Measurements from ENCODE around the gene GPR132. TPM values are rescaled to one million over a fixed set of nuclear protein-coding genes. Genes with fewer than 3 reads are reported as not detected.
"Not testable (repeated sequence)": the region's sequence is repeated elsewhere in the genome, so short reads cannot be mapped to it uniquely, and the experiment has no call there.

Gene GPR132
- total RNA-seq, 4 donors from 2014 or later = 0.20 to 11.6 (median 2.1) TPM

- Histone ChIP-seq H3K9me3 (no peaks in the 10 kb centered on the region), H3K36me3 (no peaks in the 10 kb centered on the region), H3K4me3 (no peak overlapping the region), H3K4me1 (peaks cover 0 to 4% (median 1%) of the 10 kb centered on the region in 4 donors), H3K27me3 (peaks cover 10% of the 10 kb centered on the region), H3K27ac (no peak overlapping the region)
- no peak for DNase-seq
- TF ChIP-seq POLR2A (IDR thresholded peaks at IDR 0.05) = no peak
- TF ChIP-seq EP300 (IDR thresholded peaks at IDR 0.05; ENCODE audit: low read depth) = no peak
- TF ChIP-seq POLR2AphosphoS5 (IDR thresholded peaks at IDR 0.05) = no peak
- no peak for TF ChIP-seq CTCF (IDR thresholded peaks at IDR 0.05)
- intact Hi-C loops (cut with DNase I; ENCODE audit: low total_unique reads) (no loop called here), in situ Hi-C loops (cut with MboI; ENCODE audit: low pct_ligation_motif_present in 1 of 4, low pct_unique_long_range_greater_than_20kb in 1 of 4, low sequenced_read_pairs in 3 of 4) (loop anchor here in 2 of 4 donors (5.0 to 10.0 kb wide), 2 partner anchors 68 to 71 kb away; partner anchors contain the start of gene AHNAK2 (in 1 of the 2))
- 87% methylated on average over 17 of the region's 17 CpGs; no CpG with 5 or more reads in 1 of the 2 donors for WGBS, 2 donors (ENCODE audit: low coverage in 1 of 2)
Measured at GRCh38 chr14:105042813-105043212, 22.4 kb downstream of the GPR132 start.

GRCh38 chr14:105041841-105042765, 23.1 kb downstream of the GPR132 start:
- Histone ChIP-seq H3K36me3 (no peaks in the 10 kb centered on the region), H3K27me3 (peaks cover 10% of the 10 kb centered on the region), H3K4me1 (peaks cover 0 to 4% (median 1%) of the 10 kb centered on the region in 4 donors), H3K4me3 (no peak overlapping the region), H3K27ac (no peak overlapping the region), H3K9me3 (no peaks in the 10 kb centered on the region)
- intact Hi-C loops (cut with DNase I; ENCODE audit: low total_unique reads) (no loop called here), in situ Hi-C loops (cut with MboI; ENCODE audit: low pct_ligation_motif_present in 1 of 4, low pct_unique_long_range_greater_than_20kb in 1 of 4, low sequenced_read_pairs in 3 of 4) (loop anchor here in 2 of 4 donors (5.0 to 10.0 kb wide), 2 partner anchors 67 to 70 kb away; partner anchors contain the start of gene AHNAK2 (in 1 of the 2))
- DNase-seq = no peak
- no peak for TF ChIP-seq EP300 (IDR thresholded peaks at IDR 0.05; ENCODE audit: low read depth)
- WGBS, 2 donors (ENCODE audit: low coverage in 1 of 2) = 81% methylated on average over 26 of the region's 28 CpGs; no CpG with 5 or more reads in 1 of the 2 donors

- TF ChIP-seq CTCF (IDR thresholded peaks at IDR 0.05) (no peak), POLR2A (IDR thresholded peaks at IDR 0.05) (no peak), EP300 (IDR thresholded peaks at IDR 0.05; ENCODE audit: low read depth) (no peak), POLR2AphosphoS5 (IDR thresholded peaks at IDR 0.05) (no peak)
- in situ Hi-C loops (cut with MboI; ENCODE audit: low pct_ligation_motif_present in 1 of 4, low pct_unique_long_range_greater_than_20kb in 1 of 4, low sequenced_read_pairs in 3 of 4) (loop anchor here in 2 of 4 donors (5.0 to 10.0 kb wide), 2 partner anchors 65 to 67 kb away; partner anchors contain the start of gene AHNAK2 (in 1 of the 2)), intact Hi-C loops (cut with DNase I; ENCODE audit: low total_unique reads) (no loop called here)
- Histone ChIP-seq H3K4me1 (no peaks in the 10 kb centered on the region), H3K4me3 (no peak overlapping the region), H3K27ac (no peak overlapping the region), H3K27me3 (peaks cover 6% of the 10 kb centered on the region), H3K36me3 (no peaks in the 10 kb centered on the region), H3K9me3 (no peaks in the 10 kb centered on the region)
- 77 to 82% methylated on average over 8 to 14 of the region's 14 CpGs for WGBS, 2 donors (ENCODE audit: low coverage in 1 of 2)
- no peak for DNase-seq
Measured at GRCh38 chr14:105039458-105040205, 25.6 kb downstream of the GPR132 start.

- H3K27ac ChIP-seq; H3K4me1 ChIP-seq; H3K4me3 ChIP-seq; intact Hi-C loops (cut with DNase I; ENCODE audit: low total_unique reads); DNase-seq; H3K9me3 ChIP-seq; H3K36me3 ChIP-seq; H3K27me3 ChIP-seq; in situ Hi-C loops (cut with MboI; ENCODE audit: low pct_ligation_motif_present in 1 of 4, low pct_unique_long_range_greater_than_20kb in 1 of 4, low sequenced_read_pairs in 3 of 4): not testable (repeated sequence)
- 82 to 88% methylated on average over 2 of the region's 2 CpGs for WGBS, 2 donors (ENCODE audit: low coverage in 1 of 2)
Measured at GRCh38 chr14:105035616-105036015, 29.6 kb downstream of the GPR132 start.
